Endothelial cell of umbilical vein (primary cell): Measurements from ENCODE around the gene SIM2. TPM values are rescaled to one million over a fixed set of nuclear protein-coding genes. Genes with fewer than 3 reads are reported as not detected.

Source experiments
- BruUV-seq: library from RNA; stranded (reverse); fragments of 400-500 nt; replicated peaks from 2 replicates; lab custom pipeline; 2021; lab: Mats Ljungman, UMichigan
- CTCF ChIA-PET: fragments of 300-600, 350-600 bp; sonication (Branson Sonifier 250); formaldehyde crosslinking; loops from one replicate; lab custom pipeline; 2021; ENCODE audit warnings: antibody characterized with exemption, inconsistent platforms; lab: Charles Lee
- POLR2A ChIA-PET: fragments of 300-600, 350-600 bp; sonication (Branson Sonifier 250); formaldehyde crosslinking; loops from one replicate; lab custom pipeline; 2021; ENCODE audit warnings: antibody characterized with exemption, inconsistent platforms; lab: Charles Lee
- DNase-seq: peaks from one replicate; pipeline ENCODE4 v3.0.0-alpha.2; 2011; ENCODE audit warnings: low read depth, low spot score
- FAIRE-seq: peaks from 2 replicates; lab custom pipeline; 2011; peaks lifted over from hg19 to GRCh38; lab: Jason Lieb, UNC
- H2AFZ ChIP-seq: 2 replicates; pipeline ENCODE4 v1.6.0; 2012; ENCODE audit warnings: low read depth, low read length, control low read depth, inconsistent platforms
- H3K27ac ChIP-seq: 2 replicates; pipeline ENCODE4 v1.5.1; 2011; ENCODE audit warnings: low read depth, mild to moderate bottlenecking, control low read depth, low read length, moderate library complexity; ENCODE audit not compliant: insufficient read depth
- H3K27me3 ChIP-seq, 2 experiments: 2 replicates each; pipeline versions ENCODE4 v1.6.0 to v1.6.1; 2011; ENCODE audit warnings: low read length in 2 of 2, mixed read lengths in 1 of 2; ENCODE audit not compliant: control insufficient read depth in 2 of 2, insufficient read depth in 2 of 2
- H3K36me3 ChIP-seq, 2 experiments: 2 replicates in 1 of 2; 3 replicates in 1 of 2; pipeline ENCODE4 v1.5.1; 2011; ENCODE audit warnings: low read length in 2 of 2, mild to moderate bottlenecking in 1 of 2, moderate library complexity in 1 of 2; ENCODE audit not compliant: control insufficient read depth in 2 of 2, insufficient read depth in 2 of 2; ENCODE audit errors: extremely low read depth in 1 of 2
- H3K4me1 ChIP-seq: 3 replicates; pipeline ENCODE4 v1.5.1; 2011; ENCODE audit warnings: mild to moderate bottlenecking, low read length; ENCODE audit not compliant: control insufficient read depth, insufficient read depth; ENCODE audit errors: extremely low read depth
- H3K4me2 ChIP-seq: 2 replicates; pipeline ENCODE4 v1.6.1; 2011; ENCODE audit warnings: low read length, control low read depth, mixed read lengths; ENCODE audit not compliant: insufficient read depth
- H3K4me3 ChIP-seq, 3 experiments: fragments of 200-600 bp in 1 of 3; sonication (generic), shearing (Covaris generic) in 1 of 3; replicated peaks in 1 of 3; 2 replicates each; pipeline ENCODE4 v1.5.1; 2011 to 2016; ENCODE audit warnings: control low read depth in 3 of 3, low read length in 3 of 3, mild to moderate bottlenecking in 2 of 3, inconsistent platforms in 1 of 3, low read depth in 1 of 3, moderate library complexity in 1 of 3; ENCODE audit not compliant: insufficient read depth in 1 of 3
- H3K79me2 ChIP-seq: 2 replicates; pipeline ENCODE4 v1.6.0; 2012; ENCODE audit warnings: low read length, inconsistent platforms; ENCODE audit not compliant: control insufficient read depth, insufficient read depth
- H3K9ac ChIP-seq: replicated peaks from 2 replicates; pipeline ENCODE3; 2011; ENCODE audit warnings: low read length, control low read depth; ENCODE audit not compliant: insufficient read depth; ENCODE audit errors: extremely low read depth
- H3K9me1 ChIP-seq: replicated peaks from 3 replicates; pipeline ENCODE4 v1.6.0; 2011; ENCODE audit warnings: mild to moderate bottlenecking, low read length; ENCODE audit not compliant: control insufficient read depth, insufficient read depth; ENCODE audit errors: extremely low read depth
- H3K9me3 ChIP-seq: replicated peaks from 2 replicates; pipeline ENCODE4 v1.5.1; 2012; ENCODE audit warnings: low read length, inconsistent platforms; ENCODE audit not compliant: control insufficient read depth, insufficient read depth
- H4K20me1 ChIP-seq: replicated peaks from 2 replicates; pipeline ENCODE3; 2011; ENCODE audit warnings: mild to moderate bottlenecking, low read length; ENCODE audit not compliant: control insufficient read depth, insufficient read depth; ENCODE audit errors: extremely low read depth
- EZH2 ChIP-seq: IDR thresholded peaks from 2 replicates; pipeline ENCODE4 v1.6.1; 2012; ENCODE audit warnings: borderline replicate concordance, low read depth, mild to moderate bottlenecking, moderate library complexity, low read length, inconsistent platforms; ENCODE audit not compliant: severe bottlenecking
- FOS ChIP-seq: IDR thresholded peaks from 2 replicates; pipeline ENCODE4 v1.6.1; 2011; ENCODE audit warnings: mild to moderate bottlenecking, low read length, moderate library complexity, borderline replicate concordance; ENCODE audit not compliant: insufficient read depth
- GATA2 ChIP-seq: IDR thresholded peaks from 2 replicates; pipeline ENCODE4 v1.7.0; 2011; ENCODE audit warnings: low read depth, mild to moderate bottlenecking, moderate library complexity, mixed read lengths, low read length; ENCODE audit not compliant: insufficient read length, insufficient read depth
- MYC ChIP-seq: IDR thresholded peaks from one replicate; pipeline ENCODE4 v1.6.1; 2011; ENCODE audit warnings: mild to moderate bottlenecking, low read depth, low read length
- POLR2A ChIP-seq: IDR thresholded peaks from 2 replicates; pipeline ENCODE4 v1.6.1; 2012; ENCODE audit warnings: low read depth, mild to moderate bottlenecking, control low read depth, low read length
- dilution Hi-C: fragments of 300-500 bp; cut with MboI; formaldehyde crosslinking; loops from one replicate; pipeline ENCODE4 v1.15.0; 2019; ENCODE audit warnings: low sequenced_read_pairs; ENCODE audit not compliant: extremely low pct_ligation_motif_present
- intact Hi-C: fragments of 100-400 bp; cut with micrococcal nuclease; formaldehyde crosslinking; loops from one replicate; pipeline ENCODE4 v1.10.0; 2022
- polyA plus RNA-seq, 4 experiments: library from polyadenylated mRNA; depleted of rRNA in 3 of 4; stranded (reverse) in 3 of 4; unstranded in 1 of 4; fragments of >200 nt; gene quantifications; 2 replicates each; pipeline versions ENCODE4 v1.2.1 to v1.2.3, GENCODE V29; 2011 to 2012; ENCODE audit warnings: missing spikeins in 1 of 4
- total RNA-seq: library from RNA; stranded (reverse); gene quantifications from 2 replicates; pipeline ENCODE4 v1.2.3, GENCODE V29; 2021
- TF ChIP-seq, protein P1 (sequence below): IDR thresholded peaks from 2 replicates; pipeline ENCODE4 v1.6.1; 2011; ENCODE audit not compliant: insufficient read depth, insufficient read length
- TF ChIP-seq, protein P2 (sequence below), 2 donors: IDR thresholded peaks; 1 replicate in 1 of 2; 2 replicates in 1 of 2; pipeline ENCODE4 v1.5.1; 2011; ENCODE audit warnings: low read length in 2 of 2, mild to moderate bottlenecking in 2 of 2, moderate library complexity in 2 of 2, control low read depth in 1 of 2, inconsistent platforms in 1 of 2, low read depth in 1 of 2; ENCODE audit not compliant: insufficient read depth in 1 of 2; ENCODE audit errors: extremely low read depth in 1 of 2

SIM2 gene
- total and polyA plus RNA-seq, 2 donors (not counting 3 experiments of a cell fraction or from before 2014, with no cell fraction given), result not detected

DNA sequence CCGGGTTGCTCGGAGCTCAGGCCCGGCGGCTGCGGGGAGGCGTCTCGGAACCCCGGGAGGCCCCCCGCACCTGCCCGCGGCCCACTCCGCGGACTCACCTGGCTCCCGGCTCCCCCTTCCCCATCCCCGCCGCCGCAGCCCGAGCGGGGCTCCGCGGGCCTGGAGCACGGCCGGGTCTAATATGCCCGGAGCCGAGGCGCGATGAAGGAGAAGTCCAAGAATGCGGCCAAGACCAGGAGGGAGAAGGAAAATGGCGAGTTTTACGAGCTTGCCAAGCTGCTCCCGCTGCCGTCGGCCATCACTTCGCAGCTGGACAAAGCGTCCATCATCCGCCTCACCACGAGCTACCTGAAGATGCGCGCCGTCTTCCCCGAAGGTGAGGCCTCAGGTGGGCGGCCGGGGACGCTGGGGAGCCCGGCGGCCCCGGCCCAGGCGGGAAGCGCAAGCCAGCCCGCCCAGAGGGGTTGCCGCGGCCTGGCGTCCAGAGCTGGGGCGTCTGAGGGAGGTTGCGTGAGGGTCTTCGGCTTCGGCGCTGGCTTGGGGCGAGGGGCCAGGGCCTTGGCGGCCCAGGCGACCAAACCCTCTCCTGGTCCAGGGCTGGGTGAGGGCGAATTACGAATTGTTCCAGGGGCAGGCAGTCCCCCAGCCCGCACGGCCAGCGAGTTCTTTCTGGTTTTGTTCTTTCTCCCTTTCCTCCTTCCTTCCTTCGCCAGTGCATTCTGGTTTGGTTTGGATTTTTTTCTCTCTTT lies 805 bp downstream of the SIM2 start:
- FAIRE-seq (no peak), DNase-seq (no peak)
- H3K36me3 ChIP-seq, result no peaks in the 10 kb centered on the region
- ChIA-PET POLR2A (no interaction called here), CTCF (interaction anchor here (1.5 kb wide), 1 partner anchor 69 kb away, joined by 3 read pairs; no protein-coding TSS in a partner anchor)
- peaks cover 23% of the 10 kb centered on the region for H3K4me1 ChIP-seq
- H3K27ac ChIP-seq, result no peak overlapping the region
- no peak overlapping the region for H3K4me3 ChIP-seq
- H3K9me3 ChIP-seq, result no peaks in the 10 kb centered on the region
- no peak overlapping the region for H3K9ac ChIP-seq
- H3K4me2 ChIP-seq, result peak overlapping the region; percentile 23
- no peaks in the 10 kb centered on the region for H3K79me2 ChIP-seq
- no peaks in the 10 kb centered on the region for H4K20me1 ChIP-seq
- H3K27me3 ChIP-seq, result peaks cover 88 to 98% of the 10 kb centered on the region in 2 experiments
- dilution Hi-C loops, result no loop called here
- intact Hi-C loops, result loop anchor here (5.0 kb wide), 2 partner anchors 153 to 228 kb away; no protein-coding TSS in a partner anchor
- no TSS peak for BruUV-seq
- no peak overlapping the region for H2AFZ ChIP-seq
- H3K9me1 ChIP-seq, result no peaks in the 10 kb centered on the region
- TF ChIP-seq GATA2 (no peak), MYC (no peak), FOS (no peak), POLR2A (no peak), EZH2 (peak; percentile 81)
- TF ChIP-seq, protein P1, sequence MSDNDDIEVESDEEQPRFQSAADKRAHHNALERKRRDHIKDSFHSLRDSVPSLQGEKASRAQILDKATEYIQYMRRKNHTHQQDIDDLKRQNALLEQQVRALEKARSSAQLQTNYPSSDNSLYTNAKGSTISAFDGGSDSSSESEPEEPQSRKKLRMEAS, result no peak
- TF ChIP-seq, protein P2, sequence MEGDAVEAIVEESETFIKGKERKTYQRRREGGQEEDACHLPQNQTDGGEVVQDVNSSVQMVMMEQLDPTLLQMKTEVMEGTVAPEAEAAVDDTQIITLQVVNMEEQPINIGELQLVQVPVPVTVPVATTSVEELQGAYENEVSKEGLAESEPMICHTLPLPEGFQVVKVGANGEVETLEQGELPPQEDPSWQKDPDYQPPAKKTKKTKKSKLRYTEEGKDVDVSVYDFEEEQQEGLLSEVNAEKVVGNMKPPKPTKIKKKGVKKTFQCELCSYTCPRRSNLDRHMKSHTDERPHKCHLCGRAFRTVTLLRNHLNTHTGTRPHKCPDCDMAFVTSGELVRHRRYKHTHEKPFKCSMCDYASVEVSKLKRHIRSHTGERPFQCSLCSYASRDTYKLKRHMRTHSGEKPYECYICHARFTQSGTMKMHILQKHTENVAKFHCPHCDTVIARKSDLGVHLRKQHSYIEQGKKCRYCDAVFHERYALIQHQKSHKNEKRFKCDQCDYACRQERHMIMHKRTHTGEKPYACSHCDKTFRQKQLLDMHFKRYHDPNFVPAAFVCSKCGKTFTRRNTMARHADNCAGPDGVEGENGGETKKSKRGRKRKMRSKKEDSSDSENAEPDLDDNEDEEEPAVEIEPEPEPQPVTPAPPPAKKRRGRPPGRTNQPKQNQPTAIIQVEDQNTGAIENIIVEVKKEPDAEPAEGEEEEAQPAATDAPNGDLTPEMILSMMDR (IDR thresholded peaks at IDR 0.05; ENCODE audit: extremely low read depth in 1 of 2, insufficient read depth in 1 of 2, low read depth in 1 of 2, low read length in 2 of 2), result no peak
